Stimulated activated CD4-positive, alpha-beta T cell treated with anti-CD3 and anti-CD28 coated beads, Interleukin-15, amount 100 ng/mL, for 1 hour (primary cell): ENCODE results near the gene DPAGT1.
A peak's percentile ranks its signal among the peaks of the same experiment; 100 is the strongest.
"Not testable (repeated sequence)": the region's sequence is repeated elsewhere in the genome, so short reads cannot be mapped to it uniquely, and the experiment has no call there.

Experiments used
- DNase-seq, 2 donors: peaks; one replicate each; pipeline ENCODE4 v3.0.0-alpha.2; 2020; ENCODE audit warnings: low read depth in 1 of 2, low spot score in 1 of 2

DPAGT1 gene

DNA sequence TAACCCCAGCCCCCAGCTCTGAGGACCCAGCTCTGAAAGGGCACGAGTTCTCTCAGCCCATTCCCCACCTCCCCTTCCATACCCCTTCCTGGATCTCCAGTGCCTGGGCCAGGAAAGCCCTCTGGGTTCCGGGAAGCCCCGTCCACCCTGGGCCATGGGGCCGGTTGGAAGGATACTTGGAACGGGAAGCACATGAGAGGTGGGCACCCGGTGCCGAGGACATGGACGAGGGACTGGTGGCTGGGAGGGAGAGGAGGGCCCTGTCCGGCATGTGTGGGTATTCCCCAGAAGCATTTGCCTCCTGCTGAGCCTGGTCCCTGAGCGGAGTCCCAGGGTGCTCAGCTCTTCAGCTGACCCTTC, 14.6 kb upstream of the DPAGT1 start:
- DNase-seq, result no peak

DNA sequence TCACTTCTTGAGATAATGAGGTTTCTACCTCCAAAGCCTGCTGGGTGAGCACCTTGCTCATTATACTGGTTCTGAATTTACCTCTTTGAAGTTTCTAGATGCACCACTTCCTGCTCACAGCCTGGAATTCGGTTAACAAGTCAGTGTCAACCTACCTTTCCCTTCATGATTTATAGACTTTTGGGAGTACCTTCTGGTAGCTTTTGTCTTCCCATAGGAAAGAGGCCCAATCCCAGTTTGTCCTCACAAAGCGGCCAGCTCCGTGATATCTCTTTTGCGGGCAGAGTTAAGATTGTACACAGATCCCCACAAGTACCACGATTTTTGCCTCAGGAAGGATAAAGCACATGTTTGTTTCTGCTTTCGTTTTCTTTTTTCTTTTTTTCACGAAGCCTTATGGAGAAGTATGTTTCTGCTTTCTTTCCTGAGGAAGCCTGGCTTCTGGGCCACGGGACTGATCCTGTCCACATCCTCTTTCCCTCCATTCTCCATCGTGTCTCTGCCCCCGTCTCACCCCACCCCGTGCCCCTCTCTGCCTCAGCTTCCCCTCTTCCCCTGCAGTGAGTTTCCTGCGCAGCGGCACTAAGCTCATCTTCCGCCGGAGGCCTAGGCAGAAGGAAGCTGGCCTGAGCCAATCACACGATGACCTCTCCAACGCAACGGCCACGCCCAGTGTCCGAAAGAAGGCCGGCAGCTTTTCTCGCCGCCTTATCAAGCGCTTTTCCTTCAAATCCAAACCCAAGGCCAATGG, 14.0 kb upstream of the DPAGT1 start:
- DNase-seq, result no peak

DNA sequence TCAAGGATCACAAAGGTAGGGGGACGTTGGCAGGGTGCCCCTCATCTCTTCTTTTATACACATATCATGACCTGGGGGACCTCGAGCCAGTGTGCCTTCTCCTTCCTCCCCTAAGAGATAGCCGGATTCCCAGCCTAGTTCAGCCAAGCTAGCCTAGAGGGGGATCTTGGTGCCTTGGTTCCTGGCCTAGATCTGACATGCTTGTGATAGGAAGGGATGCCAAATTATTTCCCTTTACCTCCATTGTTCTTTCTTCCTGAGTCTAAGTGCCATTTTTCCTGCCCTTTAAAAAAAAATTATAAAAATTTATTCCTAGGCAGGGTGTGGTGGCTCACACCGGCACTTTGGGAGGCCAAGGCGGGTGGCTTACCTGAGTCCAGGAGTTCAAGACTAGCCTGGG, 12.7 kb upstream of the DPAGT1 start:
- DNase-seq, result no peak

DNA sequence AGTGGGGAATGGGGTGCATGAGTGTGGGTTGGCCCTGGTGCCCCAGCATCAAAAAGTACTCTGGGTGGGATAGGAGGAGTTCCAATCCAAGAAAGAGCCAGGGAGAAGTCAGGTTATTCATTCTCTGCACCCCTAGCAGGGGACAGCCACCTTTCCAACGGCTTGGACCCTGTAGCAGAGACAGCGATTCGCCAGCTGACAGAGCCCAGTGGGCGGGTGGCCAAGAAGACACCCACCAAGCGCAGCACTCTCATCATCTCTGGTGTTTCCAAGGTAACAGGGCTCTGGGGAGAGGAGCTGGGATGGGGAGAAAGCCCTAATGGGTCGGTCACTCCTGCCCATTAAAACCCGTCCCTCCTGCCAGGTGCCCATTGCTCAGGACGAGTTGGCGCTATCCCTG, 12.1 kb upstream of the DPAGT1 start:
- no peak for DNase-seq

DNA sequence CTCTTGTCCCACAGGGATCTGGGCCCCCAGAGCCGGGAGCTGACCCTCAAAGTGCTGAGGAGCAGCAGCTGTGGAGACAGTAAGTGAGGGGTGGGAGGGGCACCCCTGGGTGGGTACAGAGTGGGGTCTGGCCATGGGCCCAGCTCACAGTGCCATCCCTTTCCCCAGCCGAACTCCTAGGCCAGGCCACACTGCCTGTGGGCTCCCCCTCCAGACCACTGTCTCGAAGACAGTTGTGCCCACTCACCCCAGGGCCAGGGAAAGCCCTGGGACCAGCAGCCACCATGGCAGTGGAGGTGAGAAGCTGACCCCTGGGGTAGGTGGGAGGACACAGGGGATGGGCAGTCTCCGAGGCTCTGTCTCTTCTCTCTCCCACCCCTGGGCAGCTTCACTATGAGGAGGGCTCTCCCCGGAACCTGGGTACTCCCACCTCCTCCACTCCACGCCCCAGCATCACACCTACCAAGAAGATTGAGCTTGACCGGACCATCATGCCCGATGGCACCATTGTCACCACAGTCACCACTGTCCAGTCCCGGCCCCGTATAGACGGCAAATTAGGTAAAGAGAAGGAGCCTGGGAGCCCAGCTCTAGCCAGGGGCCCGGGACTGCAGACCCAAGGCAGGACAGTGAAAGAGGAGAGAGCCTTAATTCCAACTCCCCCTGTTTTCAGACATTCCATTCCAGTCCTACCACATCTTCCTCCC, 10.8 kb upstream of the DPAGT1 start:
- no peak for DNase-seq

DNA sequence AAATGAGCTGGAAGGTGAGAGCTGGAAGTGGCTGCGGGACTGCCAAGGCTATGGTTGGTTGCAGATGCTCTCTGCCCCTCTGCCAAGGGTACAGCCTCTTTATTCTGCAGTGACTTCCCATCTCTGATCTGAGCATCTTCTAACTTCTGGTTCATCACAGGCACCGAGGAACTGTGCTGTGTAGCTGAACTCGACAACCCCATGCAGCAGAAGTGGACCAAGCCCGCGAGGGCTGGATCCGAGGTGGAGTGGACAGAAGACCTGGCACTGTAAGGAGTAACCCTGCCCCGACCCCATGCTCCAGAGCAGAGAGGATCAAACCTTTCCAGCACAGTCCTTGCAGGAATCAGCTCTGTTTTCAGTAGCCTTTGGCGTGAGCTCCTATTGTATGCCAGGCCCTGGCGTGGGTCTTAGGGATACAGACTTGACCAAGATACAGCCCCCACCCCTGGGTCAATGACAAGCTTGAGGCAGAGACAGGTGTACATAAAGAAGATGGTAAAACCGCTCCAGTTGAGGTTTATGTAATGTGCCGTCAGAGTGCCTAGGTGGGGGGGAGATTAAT, 9.8 kb upstream of the DPAGT1 start:
- no peak for DNase-seq

DNA sequence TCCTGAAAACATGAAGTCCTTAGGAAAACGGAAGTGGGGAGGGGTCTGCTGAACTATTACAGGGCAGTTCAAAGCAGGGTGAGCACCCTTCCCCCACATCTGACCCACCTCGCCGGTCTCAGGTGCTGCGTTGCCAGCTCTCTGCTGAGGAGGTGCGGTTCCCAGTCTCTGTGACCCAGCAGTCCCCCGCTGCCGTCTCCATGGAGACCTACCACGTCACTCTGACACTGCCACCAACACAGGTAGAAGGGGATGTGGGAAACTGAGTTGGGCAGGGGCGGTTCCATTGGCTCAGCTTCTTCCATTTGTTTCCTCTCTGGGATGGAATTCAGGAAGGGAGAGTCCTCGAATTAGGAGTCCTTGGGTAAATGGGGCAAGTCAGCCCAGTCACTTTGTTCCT, 8.8 kb upstream of the DPAGT1 start:
- no peak for DNase-seq

DNA sequence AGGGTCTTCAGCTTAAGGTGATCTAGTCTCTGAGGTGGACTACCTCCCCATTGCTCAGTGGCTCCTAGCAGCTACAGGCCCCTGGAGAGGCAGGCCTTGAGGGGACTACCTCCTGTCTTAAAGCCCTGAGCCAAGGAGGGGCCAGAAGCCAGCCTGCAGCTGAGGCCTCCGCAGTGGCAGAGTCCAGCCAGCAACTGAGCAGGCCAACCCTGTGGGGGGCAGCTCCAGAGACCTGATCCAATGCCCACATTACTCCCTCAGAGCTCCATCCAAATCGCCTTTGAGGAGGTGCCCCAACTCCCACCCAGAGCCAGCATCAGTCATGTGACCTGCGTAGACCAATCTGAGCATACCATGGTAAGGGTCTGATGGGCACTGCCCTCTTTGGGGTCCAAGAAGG, 8.2 kb upstream of the DPAGT1 start:
- no peak for DNase-seq

DNA sequence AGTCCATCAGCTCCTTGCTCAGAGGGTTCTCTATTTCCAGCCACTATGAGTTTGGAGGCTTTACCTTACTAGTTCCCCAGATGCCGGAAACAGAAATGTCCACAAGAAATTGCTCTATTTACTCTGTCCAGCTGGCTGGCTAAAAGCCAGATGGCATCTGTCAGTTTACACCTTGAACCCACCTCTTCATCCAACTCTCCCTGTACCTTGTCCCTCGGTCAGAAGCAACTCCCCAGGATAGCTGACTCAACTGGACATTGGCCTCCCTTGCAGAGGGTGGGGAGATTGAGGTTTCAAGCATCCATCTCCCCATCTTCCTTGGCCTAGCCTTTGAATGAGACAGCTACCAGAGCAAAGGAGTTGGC, 7.2 kb upstream of the DPAGT1 start:
- no peak for DNase-seq

DNA sequence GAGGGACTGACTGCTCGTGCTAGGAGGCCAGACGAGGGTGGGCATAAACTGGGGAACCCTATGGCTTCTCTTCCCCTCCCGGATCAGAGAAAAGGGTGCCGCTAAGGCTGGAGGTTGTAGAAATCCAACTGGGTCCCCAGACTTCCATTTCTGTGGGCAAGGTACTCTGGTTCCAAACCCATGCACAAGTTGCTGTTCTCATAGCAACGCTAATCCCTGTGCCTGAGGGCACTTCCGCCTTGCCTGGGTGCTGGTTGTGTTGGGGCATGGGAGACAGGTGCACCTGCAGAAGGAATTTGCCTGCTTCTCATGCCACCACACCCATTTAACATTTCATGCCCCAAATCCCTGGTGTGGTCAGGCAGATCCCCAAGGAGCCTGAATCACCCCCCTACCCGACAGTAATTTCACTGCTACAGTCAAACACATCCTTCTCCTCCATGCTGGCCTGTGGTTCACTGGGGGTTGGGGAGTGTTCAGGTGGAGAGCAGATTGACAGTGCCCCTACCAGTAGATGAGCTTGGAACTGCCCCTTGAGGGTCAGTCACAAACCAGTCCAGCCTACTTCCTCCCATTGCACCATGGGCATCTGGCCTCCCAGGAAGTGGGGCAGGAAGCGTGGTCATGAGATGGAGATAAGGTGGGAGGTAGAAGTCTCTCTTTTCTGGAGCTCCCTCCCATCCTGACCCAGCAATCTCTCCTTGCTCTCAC, 6.6 kb upstream of the DPAGT1 start:
- DNase-seq, result no peak

DNA sequence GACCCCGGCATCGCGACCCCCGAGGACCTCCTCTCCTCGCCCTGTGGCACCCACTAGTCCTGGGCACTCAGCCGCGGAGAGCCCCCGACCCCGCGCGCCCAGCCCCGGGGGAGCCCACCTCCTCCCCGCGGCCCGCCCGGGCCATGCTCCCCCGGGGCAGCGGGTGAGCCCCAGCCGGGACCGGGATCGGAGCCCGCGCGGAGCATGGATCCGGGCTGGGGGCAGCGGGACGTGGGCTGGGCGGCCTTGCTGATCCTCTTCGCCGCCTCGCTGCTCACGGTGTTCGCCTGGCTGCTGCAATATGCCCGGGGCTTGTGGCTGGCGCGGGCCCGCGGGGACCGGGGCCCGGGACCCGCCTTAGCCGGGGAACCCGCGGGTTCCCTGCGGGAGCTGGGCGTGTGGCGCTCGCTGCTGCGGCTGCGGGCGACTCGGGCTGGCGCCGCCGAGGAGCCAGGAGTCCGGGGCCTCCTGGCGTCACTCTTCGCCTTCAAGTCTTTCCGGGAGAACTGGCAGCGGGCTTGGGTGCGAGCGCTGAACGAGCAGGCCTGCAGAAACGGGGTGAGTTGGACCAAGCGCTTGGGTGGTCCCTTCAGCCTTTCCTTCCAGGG, 6.0 kb upstream of the DPAGT1 start:
- DNase-seq, result no peak

DNA sequence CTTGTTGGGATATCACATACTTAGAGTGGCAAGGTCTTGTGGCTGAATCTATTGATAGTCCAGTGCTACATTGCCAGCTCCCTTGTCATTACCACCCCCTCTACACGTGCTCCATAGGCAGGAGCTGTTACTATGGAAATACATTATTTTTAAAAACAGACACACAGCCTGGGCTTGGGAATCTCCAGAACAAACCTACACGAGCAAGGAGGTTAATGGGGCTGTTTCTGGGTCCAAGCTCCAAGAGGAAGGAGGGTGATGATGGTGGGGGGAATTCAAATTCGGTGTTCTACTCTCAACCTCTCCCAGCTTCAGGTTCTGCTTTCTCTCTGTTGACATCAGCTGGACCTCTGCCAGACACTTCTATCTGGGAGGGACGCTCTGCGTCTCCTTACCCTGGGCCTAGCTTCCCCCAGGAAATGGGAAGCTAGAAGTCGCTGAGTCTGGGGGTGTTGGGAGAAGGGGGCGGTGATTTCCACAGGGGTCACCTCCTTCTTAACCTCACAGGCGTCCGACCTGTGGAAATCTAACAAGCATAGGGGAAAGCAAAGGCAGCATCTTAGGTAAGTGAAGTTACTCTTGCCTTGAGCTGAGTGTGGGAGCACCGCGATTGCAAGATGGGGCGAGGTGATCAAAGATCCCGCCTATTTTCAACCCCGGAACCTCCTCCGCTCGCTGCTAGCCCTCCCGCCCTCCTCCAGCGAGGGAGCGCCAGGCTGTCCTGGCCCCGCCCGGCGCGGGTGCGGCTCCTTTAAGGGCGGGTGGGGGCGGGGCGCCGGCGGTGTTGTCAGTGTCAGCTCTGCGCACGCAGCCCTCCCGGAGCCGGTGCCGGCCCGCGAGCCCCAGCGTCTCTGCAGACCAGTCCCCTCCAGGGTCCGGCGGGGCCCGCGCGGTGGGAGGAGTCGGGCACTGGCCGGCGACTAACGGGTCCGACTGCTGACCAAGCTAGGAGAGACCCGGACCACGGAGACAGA, 5.2 kb upstream of the DPAGT1 start, which contains the start of gene C2CD2L:
Gene C2CD2L, plus strand, starts transcription at position 781 of the 974 bp plus-strand sequence. CDS start 398 bp downstream, outside the sequence.
- DNase-seq, result peak; percentile 76 to 85

DNA sequence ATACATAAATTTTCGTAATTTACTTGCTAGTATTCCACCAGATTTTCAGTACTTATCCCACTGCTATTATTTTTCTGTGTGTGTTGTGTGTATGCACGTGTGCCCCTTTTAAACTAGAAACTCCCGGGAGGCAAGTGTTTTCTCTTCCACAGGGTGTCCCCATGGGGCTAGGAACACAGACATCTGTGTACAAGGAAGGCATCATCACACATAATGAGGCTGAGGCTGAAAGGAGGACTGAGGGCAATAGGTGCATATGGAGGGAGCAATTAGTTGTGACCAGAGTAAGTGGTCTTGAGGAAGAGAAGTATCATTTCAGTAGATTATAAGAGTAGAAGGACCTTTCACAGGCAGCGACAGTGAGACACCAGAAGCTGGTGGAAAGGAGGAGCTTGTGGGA, 2.1 kb upstream of the DPAGT1 start:
- no peak for DNase-seq

DNA sequence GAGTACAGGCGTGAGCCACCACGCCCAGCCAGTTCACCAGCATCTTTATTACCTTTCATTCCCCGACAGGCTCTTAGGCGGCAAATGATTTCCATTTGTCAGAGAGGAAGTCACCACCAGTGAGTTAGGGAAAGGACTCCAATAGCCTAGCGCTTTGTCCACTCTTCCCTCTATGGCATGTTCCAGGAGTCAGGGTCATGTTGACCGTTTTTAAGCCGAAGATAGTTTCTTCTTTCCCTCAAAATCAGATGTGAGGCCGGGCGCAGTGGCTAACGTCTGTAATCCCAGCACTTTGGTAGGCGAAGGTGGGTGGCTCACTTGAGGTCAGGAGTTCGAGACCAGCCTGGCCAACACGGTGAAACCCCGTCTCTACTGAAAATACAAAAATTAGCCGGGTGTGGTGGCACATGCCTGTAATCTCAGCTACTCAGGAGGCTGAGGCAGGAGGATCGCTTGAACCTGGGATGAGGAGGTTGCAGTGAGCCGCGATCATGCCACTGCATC, 1.6 kb upstream of the DPAGT1 start:
- not testable (repeated sequence) for DNase-seq

DNA sequence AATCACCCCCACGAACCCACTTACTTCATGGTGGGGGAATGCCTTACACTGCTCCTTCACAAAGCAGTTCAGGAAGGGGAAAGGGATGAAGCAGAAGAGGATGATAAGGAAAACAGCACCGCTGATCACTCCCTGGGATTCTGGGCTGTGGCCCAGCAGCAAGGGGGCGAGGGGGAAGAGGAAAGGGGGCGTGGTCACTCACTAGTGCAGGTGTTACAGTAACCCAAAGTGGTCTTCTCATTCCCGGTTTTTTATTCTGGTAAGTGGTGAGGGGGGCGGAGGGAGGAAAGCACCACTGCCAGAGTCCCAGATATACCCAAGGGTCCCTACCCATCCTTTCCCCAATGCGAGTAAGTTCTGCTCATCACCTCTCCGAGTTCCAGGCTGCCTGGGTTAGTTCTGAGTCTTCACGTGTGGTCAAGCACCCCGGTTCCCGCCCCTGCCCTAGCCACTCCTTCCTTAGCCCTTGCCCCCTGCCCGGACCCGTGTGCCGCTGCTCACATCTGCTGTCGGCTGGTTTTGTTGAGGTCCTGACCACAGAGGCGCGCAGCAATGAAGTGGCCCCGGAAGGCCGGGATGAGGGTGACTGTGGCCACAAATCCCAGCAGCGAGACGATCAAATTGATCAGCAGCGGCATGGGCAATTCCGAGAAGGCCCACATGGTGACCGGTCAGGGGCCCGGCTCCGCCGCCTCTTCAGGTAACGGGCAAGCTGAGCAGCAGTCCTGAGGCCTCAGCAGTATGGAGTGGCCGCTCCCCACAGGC, 477 bp downstream of the DPAGT1 start:
- DNase-seq, result no peak

DNA sequence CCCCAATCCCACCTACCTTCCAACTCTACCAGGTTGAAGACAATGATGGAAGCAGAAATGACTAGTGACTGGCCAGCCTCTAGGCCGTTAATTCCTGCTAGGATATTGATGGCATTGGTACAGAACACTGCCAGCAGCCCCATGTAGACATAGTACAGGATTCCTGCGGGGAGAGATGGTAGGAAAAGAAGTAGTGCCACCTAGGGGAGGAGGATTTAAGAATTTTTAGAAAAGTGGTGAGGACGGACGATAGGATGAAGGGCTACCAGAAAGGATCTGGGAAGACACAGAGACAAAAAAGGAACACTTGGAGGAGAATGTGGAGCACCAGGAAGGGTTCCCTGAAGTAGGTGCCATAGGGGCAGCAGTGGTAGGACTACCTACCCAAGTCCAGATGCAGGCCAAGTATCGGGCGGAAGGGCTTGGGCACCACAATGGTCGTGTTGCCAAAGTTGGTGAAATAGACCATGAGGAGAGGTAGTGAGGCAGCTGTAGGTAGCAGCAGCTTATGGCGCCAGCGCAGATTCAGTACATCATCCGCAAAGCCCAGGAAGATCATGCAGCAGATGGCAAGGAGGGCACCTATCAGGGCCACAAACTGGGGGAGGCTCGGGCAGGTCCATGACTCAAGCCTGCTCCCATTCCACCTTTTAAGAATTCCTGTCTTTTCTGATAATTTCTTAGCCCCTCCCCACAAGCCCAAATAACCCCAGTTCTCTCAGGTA, 1.2 kb downstream of the DPAGT1 start:
- DNase-seq, result no peak

DNA sequence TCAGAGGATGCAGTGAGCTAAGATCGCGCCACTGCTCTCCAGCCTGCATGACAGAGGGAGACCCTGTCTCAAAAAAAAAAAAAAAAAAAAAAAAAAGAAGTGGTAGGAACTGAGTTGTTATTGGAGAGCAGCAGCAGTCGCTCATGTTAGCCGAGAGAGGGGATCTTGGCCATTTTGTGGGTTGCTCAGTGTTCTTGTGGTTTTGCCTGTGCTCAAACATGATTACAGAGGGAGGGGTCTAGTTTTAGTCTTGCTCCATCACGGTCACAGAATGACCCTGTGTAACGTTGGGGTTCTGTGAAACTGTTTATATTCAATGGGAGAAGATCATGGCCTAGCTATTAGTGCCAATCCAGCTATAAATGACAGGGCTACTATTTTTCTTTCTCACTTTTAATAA, 1.9 kb downstream of the DPAGT1 start:
- no peak for DNase-seq

DNA sequence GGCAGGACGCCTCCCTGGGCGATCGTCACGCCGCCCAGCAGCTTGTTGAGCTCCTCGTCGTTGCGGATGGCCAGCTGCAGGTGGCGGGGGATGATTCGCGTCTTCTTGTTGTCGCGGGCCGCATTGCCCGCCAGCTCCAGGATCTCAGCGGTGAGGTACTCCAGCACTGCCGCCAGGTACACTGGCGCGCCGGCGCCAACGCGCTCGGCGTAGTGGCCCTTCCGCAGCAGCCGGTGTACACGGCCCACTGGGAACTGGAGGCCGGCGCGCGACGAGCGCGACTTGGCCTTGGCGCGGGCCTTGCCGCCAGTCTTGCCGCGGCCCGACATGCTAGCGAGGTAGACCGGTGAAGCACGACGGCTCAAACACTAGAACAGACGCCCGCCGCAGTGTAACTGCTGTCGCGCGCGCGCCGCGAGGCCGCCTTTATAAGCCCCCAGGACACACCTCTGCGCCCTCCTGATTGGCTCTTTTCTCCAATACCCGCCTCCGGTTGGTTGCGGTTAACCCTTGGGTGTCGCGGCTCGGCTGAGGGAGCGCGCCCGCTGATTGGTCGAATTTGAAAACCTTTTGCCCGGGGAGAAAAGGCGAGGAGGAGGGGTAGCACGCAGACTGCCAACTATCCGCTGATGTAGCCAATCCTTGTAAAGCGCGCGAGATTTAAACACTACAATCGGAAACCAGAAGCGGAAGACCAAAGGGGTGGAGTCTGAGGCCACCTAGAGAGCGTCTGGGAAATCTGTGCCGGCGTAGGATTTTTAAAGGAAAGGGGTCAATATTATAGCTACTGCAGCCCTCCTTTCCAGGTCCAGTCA, 6.4 kb downstream of the DPAGT1 start:
- peak; percentile 97 to 98 for DNase-seq
